ENCODE measurements around the gene CSGALNACT2. TPM values are rescaled to one million over a fixed set of nuclear protein-coding genes. Genes with fewer than 3 reads are reported as not detected.

The CSGALNACT2 gene
- total RNA-seq, 1 donor from 2014 or later: 38.7 TPM

DNA sequence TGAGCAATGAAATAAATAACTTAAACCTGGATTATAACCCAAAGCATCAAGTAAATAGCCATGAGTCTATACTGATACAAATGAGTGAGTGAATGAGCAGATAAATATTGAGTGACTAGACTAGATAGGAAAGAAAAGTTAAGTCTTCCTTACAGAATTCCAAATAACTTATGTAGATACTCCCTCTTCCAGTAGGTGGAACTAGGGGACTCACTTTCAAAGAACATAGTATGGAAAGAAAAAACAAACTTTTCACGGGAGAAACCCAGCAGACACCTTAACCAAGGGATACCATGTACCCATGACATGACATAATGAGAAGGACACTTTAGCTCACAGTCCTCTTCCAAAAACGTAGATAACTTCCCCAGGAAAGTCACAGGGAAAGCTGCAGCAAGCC lies 32.2 kb downstream of the CSGALNACT2 start:
- TF ChIP-seq, protein P1, sequence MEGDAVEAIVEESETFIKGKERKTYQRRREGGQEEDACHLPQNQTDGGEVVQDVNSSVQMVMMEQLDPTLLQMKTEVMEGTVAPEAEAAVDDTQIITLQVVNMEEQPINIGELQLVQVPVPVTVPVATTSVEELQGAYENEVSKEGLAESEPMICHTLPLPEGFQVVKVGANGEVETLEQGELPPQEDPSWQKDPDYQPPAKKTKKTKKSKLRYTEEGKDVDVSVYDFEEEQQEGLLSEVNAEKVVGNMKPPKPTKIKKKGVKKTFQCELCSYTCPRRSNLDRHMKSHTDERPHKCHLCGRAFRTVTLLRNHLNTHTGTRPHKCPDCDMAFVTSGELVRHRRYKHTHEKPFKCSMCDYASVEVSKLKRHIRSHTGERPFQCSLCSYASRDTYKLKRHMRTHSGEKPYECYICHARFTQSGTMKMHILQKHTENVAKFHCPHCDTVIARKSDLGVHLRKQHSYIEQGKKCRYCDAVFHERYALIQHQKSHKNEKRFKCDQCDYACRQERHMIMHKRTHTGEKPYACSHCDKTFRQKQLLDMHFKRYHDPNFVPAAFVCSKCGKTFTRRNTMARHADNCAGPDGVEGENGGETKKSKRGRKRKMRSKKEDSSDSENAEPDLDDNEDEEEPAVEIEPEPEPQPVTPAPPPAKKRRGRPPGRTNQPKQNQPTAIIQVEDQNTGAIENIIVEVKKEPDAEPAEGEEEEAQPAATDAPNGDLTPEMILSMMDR (IDR thresholded peaks at IDR 0.05): peak; percentile 66
- no peaks in the 10 kb centered on the region for H3K27me3 Mint-ChIP-seq (ENCODE audit: low read depth)
- peaks cover 11% of the 10 kb centered on the region for H3K4me1 Mint-ChIP-seq (ENCODE audit: low read depth)
- no peak overlapping the region for H3K4me3 Mint-ChIP-seq (ENCODE audit: unreplicated experiment)
- H3K27ac Mint-ChIP-seq (ENCODE audit: unreplicated experiment): no peak overlapping the region
- peaks cover 20% of the 10 kb centered on the region for H3K36me3 Mint-ChIP-seq (ENCODE audit: low read depth)
- no peaks in the 10 kb centered on the region for H3K9me3 Mint-ChIP-seq (ENCODE audit: low read depth)
- no peak for DNase-seq (ENCODE audit: low spot score)

DNA sequence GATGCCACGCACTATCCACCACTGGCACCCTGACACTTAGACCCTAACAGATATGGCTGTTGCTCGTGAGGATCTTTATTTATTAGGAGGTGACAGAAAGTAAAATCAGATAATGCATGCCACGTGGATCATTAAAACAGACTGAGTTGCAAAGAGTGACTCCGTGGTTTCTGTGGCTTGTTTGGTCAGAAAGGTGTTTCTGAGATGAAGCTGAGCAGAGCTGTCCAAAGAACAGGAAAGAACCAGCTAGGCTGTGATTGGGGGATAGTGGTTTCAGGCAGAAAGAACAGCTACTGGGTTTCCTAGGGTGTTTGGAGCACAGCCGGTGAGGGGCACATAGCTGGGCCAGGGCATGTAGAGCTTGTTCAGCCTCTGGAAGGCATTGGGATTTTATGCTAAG lies 34.4 kb downstream of the CSGALNACT2 start:
- Mint-ChIP-seq H3K27me3 (ENCODE audit: low read depth) (no peaks in the 10 kb centered on the region), H3K9me3 (ENCODE audit: low read depth) (peaks cover 2% of the 10 kb centered on the region), H3K4me1 (ENCODE audit: low read depth) (peaks cover 11% of the 10 kb centered on the region), H3K27ac (ENCODE audit: unreplicated experiment) (no peak overlapping the region), H3K36me3 (ENCODE audit: low read depth) (peaks cover 30% of the 10 kb centered on the region), H3K4me3 (ENCODE audit: unreplicated experiment) (no peak overlapping the region)
- DNase-seq (ENCODE audit: low spot score): no peak
- TF ChIP-seq, protein P1 (IDR thresholded peaks at IDR 0.05): no peak

DNA sequence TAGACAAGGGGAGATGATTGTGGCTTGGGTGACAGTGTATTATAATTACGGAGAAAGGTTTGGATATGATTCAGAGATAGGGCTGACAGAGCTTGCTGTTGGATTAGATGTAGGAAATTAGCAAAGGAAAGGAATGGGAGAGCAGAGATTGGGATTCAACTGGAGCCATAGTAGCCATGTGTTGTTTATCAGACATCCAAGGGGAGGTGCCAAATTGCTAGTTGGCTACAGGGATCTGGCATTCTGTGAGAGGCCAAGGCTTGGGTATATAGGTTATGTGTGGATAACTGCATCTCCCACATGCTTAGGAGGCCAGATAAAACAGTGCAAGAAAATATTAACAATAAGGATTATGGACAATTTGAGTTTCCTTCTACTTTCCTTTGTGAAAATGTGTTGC lies 34.9 kb downstream of the CSGALNACT2 start:
- Mint-ChIP-seq H3K9me3 (ENCODE audit: low read depth) (peaks cover 7% of the 10 kb centered on the region), H3K36me3 (ENCODE audit: low read depth) (peaks cover 35% of the 10 kb centered on the region), H3K27me3 (ENCODE audit: low read depth) (no peaks in the 10 kb centered on the region), H3K27ac (ENCODE audit: unreplicated experiment) (no peak overlapping the region), H3K4me3 (ENCODE audit: unreplicated experiment) (no peak overlapping the region), H3K4me1 (ENCODE audit: low read depth) (peaks cover 11% of the 10 kb centered on the region)
- TF ChIP-seq, protein P1 (IDR thresholded peaks at IDR 0.05): no peak
- DNase-seq (ENCODE audit: low spot score): no peak

- Mint-ChIP-seq H3K4me3 (ENCODE audit: unreplicated experiment) (no peak overlapping the region), H3K9me3 (ENCODE audit: low read depth) (peaks cover 16% of the 10 kb centered on the region), H3K36me3 (ENCODE audit: low read depth) (peaks cover 36% of the 10 kb centered on the region), H3K4me1 (ENCODE audit: low read depth) (peaks cover 11% of the 10 kb centered on the region), H3K27me3 (ENCODE audit: low read depth) (no peaks in the 10 kb centered on the region), H3K27ac (ENCODE audit: unreplicated experiment) (no peak overlapping the region)
- TF ChIP-seq, protein P1 (IDR thresholded peaks at IDR 0.05): no peak
- no peak for DNase-seq (ENCODE audit: low spot score)
Observed at GRCh38 chr10:43174969-43175368, 36.7 kb downstream of the CSGALNACT2 start.

DNA sequence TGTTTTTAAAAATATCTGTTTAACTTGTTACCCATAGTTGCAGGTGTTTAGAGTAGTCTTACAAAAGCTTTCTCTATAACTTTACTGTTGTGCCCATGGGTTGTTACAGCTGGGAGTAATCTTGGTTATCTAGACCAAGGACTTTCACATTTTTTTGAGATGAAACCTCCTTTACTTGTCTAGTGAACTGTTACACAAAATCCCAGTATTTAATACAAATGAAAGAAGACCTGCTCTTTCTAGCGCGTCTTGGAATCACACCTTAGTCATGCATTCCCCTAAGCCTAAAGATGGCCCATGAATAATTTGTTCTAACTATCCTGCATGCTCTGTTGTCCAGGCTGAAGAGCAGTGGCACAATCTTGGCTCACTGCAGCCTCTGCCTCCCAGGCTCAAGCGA lies 38.0 kb downstream of the CSGALNACT2 start:
- H3K36me3 Mint-ChIP-seq (ENCODE audit: low read depth): peaks cover 41% of the 10 kb centered on the region
- peaks cover 7% of the 10 kb centered on the region for H3K4me1 Mint-ChIP-seq (ENCODE audit: low read depth)
- H3K27me3 Mint-ChIP-seq (ENCODE audit: low read depth): no peaks in the 10 kb centered on the region
- TF ChIP-seq, protein P1 (IDR thresholded peaks at IDR 0.05): no peak
- no peak overlapping the region for H3K4me3 Mint-ChIP-seq (ENCODE audit: unreplicated experiment)
- peaks cover 16% of the 10 kb centered on the region for H3K9me3 Mint-ChIP-seq (ENCODE audit: low read depth)
- no peak for DNase-seq (ENCODE audit: low spot score)
- H3K27ac Mint-ChIP-seq (ENCODE audit: unreplicated experiment): no peak overlapping the region
